Neural progenitor cell (in vitro differentiated cells): ENCODE measurements around the gene RBM17.

Experiments used
- EZH2 ChIP-seq: fragments of 200-600 bp; sonication (generic); IDR thresholded peaks from 2 replicates; pipeline ENCODE4 v1.6.1; 2017; ENCODE audit warnings: antibody characterized with exemption, mild to moderate bottlenecking, moderate library complexity
- TF ChIP-seq, protein P1 (sequence below): fragments of 200-600 bp; sonication (generic); IDR thresholded peaks from 2 replicates; pipeline ENCODE4 v1.5.1; 2017; ENCODE audit warnings: antibody characterized with exemption, mild to moderate bottlenecking

DNA sequence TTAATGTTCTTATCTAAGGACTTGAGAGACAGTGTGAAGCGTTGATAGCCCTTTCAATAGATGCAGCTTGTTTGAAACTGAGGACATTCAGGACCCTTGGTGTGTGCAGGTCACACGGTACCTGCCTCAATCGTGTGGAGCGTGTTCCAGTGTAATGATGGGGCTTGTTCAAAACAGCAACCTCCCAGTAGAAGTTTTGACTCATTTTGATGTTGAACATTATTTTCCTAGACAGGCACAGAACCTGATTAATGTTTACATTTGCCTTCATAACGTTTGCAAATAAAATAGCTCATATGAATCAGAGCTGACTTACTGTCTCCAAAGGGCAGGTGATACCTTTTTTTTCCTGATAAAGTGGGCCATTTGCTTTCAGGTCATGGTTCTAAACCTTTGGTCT lies 21.3 kb downstream of the RBM17 start:
- TF ChIP-seq, protein P1, sequence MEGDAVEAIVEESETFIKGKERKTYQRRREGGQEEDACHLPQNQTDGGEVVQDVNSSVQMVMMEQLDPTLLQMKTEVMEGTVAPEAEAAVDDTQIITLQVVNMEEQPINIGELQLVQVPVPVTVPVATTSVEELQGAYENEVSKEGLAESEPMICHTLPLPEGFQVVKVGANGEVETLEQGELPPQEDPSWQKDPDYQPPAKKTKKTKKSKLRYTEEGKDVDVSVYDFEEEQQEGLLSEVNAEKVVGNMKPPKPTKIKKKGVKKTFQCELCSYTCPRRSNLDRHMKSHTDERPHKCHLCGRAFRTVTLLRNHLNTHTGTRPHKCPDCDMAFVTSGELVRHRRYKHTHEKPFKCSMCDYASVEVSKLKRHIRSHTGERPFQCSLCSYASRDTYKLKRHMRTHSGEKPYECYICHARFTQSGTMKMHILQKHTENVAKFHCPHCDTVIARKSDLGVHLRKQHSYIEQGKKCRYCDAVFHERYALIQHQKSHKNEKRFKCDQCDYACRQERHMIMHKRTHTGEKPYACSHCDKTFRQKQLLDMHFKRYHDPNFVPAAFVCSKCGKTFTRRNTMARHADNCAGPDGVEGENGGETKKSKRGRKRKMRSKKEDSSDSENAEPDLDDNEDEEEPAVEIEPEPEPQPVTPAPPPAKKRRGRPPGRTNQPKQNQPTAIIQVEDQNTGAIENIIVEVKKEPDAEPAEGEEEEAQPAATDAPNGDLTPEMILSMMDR, result no peak
- no peak for TF ChIP-seq EZH2
